GM19455 (cell line): ENCODE measurements around the gene SLC22A15.

Experiments
- ATAC-seq: cut with Tn5 transposase; IDR thresholded peaks from one replicate; pipeline ENCODE4 v1.9.1; 2021; ENCODE audit not compliant: unreplicated experiment

Gene SLC22A15

GRCh38 chr1:116099379-116099778 lies 123.1 kb downstream of the SLC22A15 start:
- ATAC-seq: no peak

- no peak for ATAC-seq
Observed at GRCh38 chr1:116099919-116100318, 123.6 kb downstream of the SLC22A15 start.

GRCh38 chr1:116104667-116105066 lies 128.4 kb downstream of the SLC22A15 start:
- ATAC-seq: no peak

GRCh38 chr1:116105996-116106395 lies 129.7 kb downstream of the SLC22A15 start:
- ATAC-seq: no peak

GRCh38 chr1:116106646-116107045 lies 130.3 kb downstream of the SLC22A15 start:
- ATAC-seq: no peak

GRCh38 chr1:116107371-116107770 lies 131.1 kb downstream of the SLC22A15 start:
- no peak for ATAC-seq

- ATAC-seq: no peak
Observed at GRCh38 chr1:116110567-116111523, 134.5 kb downstream of the SLC22A15 start, which contains the start of gene MAB21L3. MAB21L3 (plus strand) TSS chr1:116111399; CDS start chr1:116112616, 1,217 bp downstream.

- no peak for ATAC-seq
Observed at GRCh38 chr1:116111524-116112021, 135.3 kb downstream of the SLC22A15 start.

- ATAC-seq: no peak
Observed at GRCh38 chr1:116112388-116113140, 136.3 kb downstream of the SLC22A15 start.

GRCh38 chr1:116113615-116114014 lies 137.3 kb downstream of the SLC22A15 start:
- no peak for ATAC-seq

- ATAC-seq: no peak
Observed at GRCh38 chr1:116115476-116116439, 139.4 kb downstream of the SLC22A15 start.

GRCh38 chr1:116118471-116118870 lies 142.2 kb downstream of the SLC22A15 start:
- no peak for ATAC-seq
